GM10248 (cell line): Measurements from ENCODE around the gene NTN4.

Experiments
- CTCF ChIA-PET: fragments of 300-600 bp; sonication (Branson Sonifier 250); formaldehyde crosslinking; extraction: SDS; loops from one replicate; lab custom pipeline; 2021; ENCODE audit warnings: antibody characterized with exemption; lab: Yijun Ruan, JAX
- POLR2A ChIA-PET: fragments of 350-650 bp; sonication (Branson Sonifier 250); formaldehyde crosslinking; extraction: SDS; loops from one replicate; lab custom pipeline; 2020; ENCODE audit warnings: antibody characterized with exemption; lab: Yijun Ruan, JAX
- DNase-seq: peaks from one replicate; pipeline ENCODE4 v3.0.0; 2012; ENCODE audit errors: extremely low spot score
- CTCF ChIP-seq: IDR thresholded peaks from 2 replicates; pipeline ENCODE4 v1.5.1; 2012; ENCODE audit warnings: mild to moderate bottlenecking, low read depth; ENCODE audit errors: extremely low read depth, missing control alignments, control extremely low read depth

The NTN4 gene

GRCh38 chr12:95790033-95790916, at the start of gene NTN4:
Gene NTN4 (minus strand): TSS chr12:95790764. CDS start chr12:95790309, 455 bp downstream.
- ChIA-PET CTCF (no interaction called here), POLR2A (no interaction called here)
- no peak for TF ChIP-seq CTCF
- peak; percentile 59 for DNase-seq

GRCh38 chr12:95838125-95838524, 47.6 kb upstream of the NTN4 start:
- TF ChIP-seq CTCF = no peak
- ChIA-PET CTCF (no interaction called here), POLR2A (no interaction called here)
- no peak for DNase-seq

- ChIA-PET POLR2A (no interaction called here), CTCF (no interaction called here)
- no peak for TF ChIP-seq CTCF
- no peak for DNase-seq
Measured at GRCh38 chr12:95837240-95838038, 46.9 kb upstream of the NTN4 start.

- ChIA-PET CTCF (no interaction called here), POLR2A (no interaction called here)
- TF ChIP-seq CTCF = no peak
- DNase-seq = no peak
Measured at GRCh38 chr12:95836630-95837239, 46.2 kb upstream of the NTN4 start.

GRCh38 chr12:95836185-95836609, 45.6 kb upstream of the NTN4 start:
- ChIA-PET CTCF (no interaction called here), POLR2A (no interaction called here)
- TF ChIP-seq CTCF = no peak
- DNase-seq = no peak

GRCh38 chr12:95834572-95834971, 44.0 kb upstream of the NTN4 start:
- TF ChIP-seq CTCF = no peak
- DNase-seq = no peak
- CTCF ChIA-PET = no interaction called here
- POLR2A ChIA-PET = no interaction called here
